Measurements from ENCODE around the gene IDUA.

Gene IDUA

DNA sequence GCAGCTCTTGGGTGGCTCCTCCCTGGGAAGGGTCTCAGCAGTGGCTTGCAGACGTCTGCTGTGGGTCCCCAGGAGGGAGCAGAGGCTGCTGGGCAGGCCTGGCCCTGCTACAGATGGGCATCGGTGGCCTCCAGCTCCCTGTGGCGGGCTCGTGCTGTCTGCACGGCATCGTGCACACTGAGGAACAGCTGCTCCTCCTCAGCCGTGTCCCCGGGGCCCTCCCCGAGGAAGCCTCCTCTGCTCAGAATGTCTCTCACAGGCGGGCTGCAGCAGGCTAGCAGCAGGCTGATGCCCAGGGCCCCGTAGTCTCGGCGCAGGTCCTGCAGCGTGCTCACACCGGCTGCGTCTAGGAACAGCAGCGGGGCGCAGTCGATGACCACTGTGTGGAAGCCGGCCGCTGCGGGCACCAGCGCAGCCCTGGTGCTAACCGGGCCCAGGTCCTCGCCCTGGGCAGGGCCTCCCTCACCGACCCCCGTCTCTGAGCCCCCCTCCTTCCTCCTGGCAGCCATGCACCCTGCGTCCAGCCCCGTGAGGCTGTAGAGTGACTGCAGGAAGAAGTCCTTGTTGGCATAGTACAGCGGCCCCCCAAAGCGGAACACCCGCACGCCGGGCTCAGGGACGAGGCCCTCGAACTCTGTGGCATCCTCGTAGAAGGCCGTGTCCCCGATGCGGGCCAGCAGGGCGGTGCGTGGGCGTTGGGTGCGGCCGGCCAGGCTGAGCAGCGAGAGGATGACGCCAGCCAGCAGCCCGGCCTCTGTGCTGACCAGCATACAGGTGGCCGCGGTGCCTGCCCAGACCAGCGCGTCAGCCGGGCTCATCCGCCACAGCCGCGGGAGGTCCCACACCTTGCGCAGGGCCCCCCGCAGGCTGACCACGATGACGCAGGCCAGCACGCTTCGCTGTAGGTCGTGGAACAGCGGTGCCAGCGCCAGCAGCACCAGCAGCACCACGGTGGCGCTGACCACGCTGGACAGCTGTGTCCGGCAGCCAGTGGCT lies 2.2 kb downstream of the IDUA start:
- H3K27ac ChIP-seq: no peak overlapping the region
- no peak for TF ChIP-seq CTCF (IDR thresholded peaks at IDR 0.05)

- H3K27ac ChIP-seq: no peak overlapping the region
- no peak for TF ChIP-seq CTCF (IDR thresholded peaks at IDR 0.05)
- TF ChIP-seq ZFX (IDR thresholded peaks at IDR 0.05; ENCODE audit: borderline replicate concordance): no peak
These were observed 3.1 kb downstream of the IDUA start for GRCh38 chr4:989722-990471.

- no peak overlapping the region for H3K27ac ChIP-seq
- TF ChIP-seq ZFX (IDR thresholded peaks at IDR 0.05; ENCODE audit: borderline replicate concordance): no peak
- no peak for TF ChIP-seq CTCF (IDR thresholded peaks at IDR 0.05)
These were observed 4.0 kb downstream of the IDUA start for GRCh38 chr4:990746-991367.

DNA sequence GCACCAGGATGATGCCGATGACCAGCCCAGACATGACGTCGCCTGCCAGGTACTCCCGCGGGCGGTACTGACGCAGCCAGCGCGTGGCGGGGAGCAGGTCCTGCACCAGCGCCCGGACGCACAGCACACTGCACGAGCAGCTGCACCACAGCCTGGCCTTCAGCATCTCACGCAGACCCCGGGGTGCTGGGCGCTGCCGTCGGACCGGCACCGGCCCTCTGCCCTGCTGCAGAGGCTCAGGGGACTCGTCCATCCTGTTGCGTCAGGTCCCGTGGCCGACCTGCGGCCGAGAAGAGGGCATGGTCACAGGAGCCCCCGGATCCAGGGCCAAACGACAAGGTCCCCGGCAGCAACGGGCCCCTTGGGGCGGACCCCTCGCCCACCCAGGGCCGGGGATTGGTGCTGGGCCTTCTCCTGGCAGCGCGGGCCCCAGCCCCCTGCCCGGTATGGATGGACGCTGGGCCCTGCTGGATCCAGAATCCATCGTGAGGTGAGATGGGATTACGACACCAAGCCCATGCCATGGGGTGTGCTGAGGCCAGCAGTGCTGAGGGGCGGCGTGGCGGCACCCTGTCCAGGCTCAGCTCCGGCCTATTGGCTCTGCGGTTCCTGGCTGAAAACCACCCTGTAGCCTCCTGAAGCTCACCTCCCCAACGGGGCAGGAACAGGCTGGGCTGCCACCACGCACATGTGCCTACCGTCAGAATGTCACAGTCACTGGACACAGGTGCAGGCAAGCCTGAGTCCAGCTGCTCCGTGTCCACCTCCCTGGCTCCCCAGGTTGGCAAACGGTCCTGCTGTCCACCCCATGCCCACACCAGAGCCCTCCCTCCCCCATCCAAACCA lies 4.8 kb downstream of the IDUA start:
- peak overlapping the region; percentile 99 for H3K27ac ChIP-seq
- TF ChIP-seq ZFX (IDR thresholded peaks at IDR 0.05; ENCODE audit: borderline replicate concordance): no peak
- TF ChIP-seq CTCF (IDR thresholded peaks at IDR 0.05): no peak

- TF ChIP-seq ZFX (IDR thresholded peaks at IDR 0.05; ENCODE audit: borderline replicate concordance) (no peak), CTCF (IDR thresholded peaks at IDR 0.05) (no peak)
- H3K27ac ChIP-seq: peak overlapping the region; percentile 99
These were observed 5.7 kb downstream of the IDUA start for GRCh38 chr4:992297-993110.
